ENCODE results near the gene WNT3A. TPM values are rescaled to one million over a fixed set of nuclear protein-coding genes. Genes with fewer than 3 reads are reported as not detected.

Gene WNT3A
- total RNA-seq, 2 experiments from 2014 or later, result 0.08 to 0.14 TPM

GRCh38 chr1:228032041-228032440 is 25.2 kb downstream of the WNT3A start:
- no peak overlapping the region for H3K4me3 ChIP-seq (ENCODE audit: low read length)
- Mint-ChIP-seq H3K4me3 (no peak overlapping the region), H3K27ac (no peak overlapping the region), H3K4me1 (ENCODE audit: low read depth) (no peaks in the 10 kb centered on the region), H3K27me3 (peaks cover 51% of the 10 kb centered on the region), H3K9me3 (no peaks in the 10 kb centered on the region), H3K36me3 (ENCODE audit: low read depth) (no peaks in the 10 kb centered on the region)
- peaks cover 21 to 22% of the 10 kb centered on the region in 2 experiments for H3K27me3 ChIP-seq (ENCODE audit: control insufficient read depth in 1 of 2, insufficient read depth in 2 of 2, low read length in 2 of 2)
- ATAC-seq (ENCODE audit: poor library complexity) (no peak), DNase-seq (peak in 2 of 14 experiments; percentile 3 to 10)
- H3K9me3 ChIP-seq (ENCODE audit: control insufficient read depth in 1 of 2, insufficient read depth in 1 of 2, low read length in 2 of 2), result peaks cover 0 to 7% of the 10 kb centered on the region in 2 experiments
- no peak overlapping the region for H3K27ac ChIP-seq (ENCODE audit: low read depth in 1 of 2, low read length in 2 of 2)
- ChIA-PET POLR2A (no interaction called here), CTCF (no interaction called here)
- no peaks in the 10 kb centered on the region for H3K4me1 ChIP-seq (ENCODE audit: insufficient read depth, low read length)
- no peak for TF ChIP-seq CTCF (IDR thresholded peaks at IDR 0.05)
- H3K36me3 ChIP-seq (ENCODE audit: insufficient read depth, low read length), result no peaks in the 10 kb centered on the region
- intact Hi-C loops (cut with DNase I, micrococcal nuclease), result no loop called here

- Histone ChIP-seq H3K9me3 (ENCODE audit: control insufficient read depth in 1 of 2, insufficient read depth in 1 of 2, low read length in 2 of 2) (peaks cover 0 to 12% of the 10 kb centered on the region in 2 experiments), H3K27ac (ENCODE audit: low read depth in 1 of 2, low read length in 2 of 2) (no peak overlapping the region), H3K36me3 (ENCODE audit: insufficient read depth, low read length) (no peaks in the 10 kb centered on the region), H3K4me3 (ENCODE audit: low read length) (no peak overlapping the region), H3K27me3 (ENCODE audit: control insufficient read depth in 1 of 2, insufficient read depth in 2 of 2, low read length in 2 of 2) (peaks cover 31 to 33% of the 10 kb centered on the region in 2 experiments), H3K4me1 (ENCODE audit: insufficient read depth, low read length) (peaks cover 8% of the 10 kb centered on the region)
- TF ChIP-seq CTCF (IDR thresholded peaks at IDR 0.05), result no peak
- H3K9me3 Mint-ChIP-seq, result no peaks in the 10 kb centered on the region
- peaks cover 51% of the 10 kb centered on the region for H3K27me3 Mint-ChIP-seq
- no peak for ATAC-seq (ENCODE audit: poor library complexity)
- no peak for DNase-seq
- H3K4me3 Mint-ChIP-seq, result no peak overlapping the region
- H3K27ac Mint-ChIP-seq, result no peak overlapping the region
- H3K4me1 Mint-ChIP-seq (ENCODE audit: low read depth), result no peaks in the 10 kb centered on the region
- no peaks in the 10 kb centered on the region for H3K36me3 Mint-ChIP-seq (ENCODE audit: low read depth)
- POLR2A ChIA-PET, result no interaction called here
- CTCF ChIA-PET, result no interaction called here
- intact Hi-C loops (cut with DNase I, micrococcal nuclease), result no loop called here
Observed at GRCh38 chr1:228033376-228033775, 26.6 kb downstream of the WNT3A start.

- DNase-seq (peak in 2 of 14 experiments; percentile 2 to 7), ATAC-seq (ENCODE audit: poor library complexity) (no peak)
- H3K36me3 Mint-ChIP-seq (ENCODE audit: low read depth), result no peaks in the 10 kb centered on the region
- no peak overlapping the region for H3K4me3 Mint-ChIP-seq
- CTCF ChIA-PET, result no interaction called here
- H3K27me3 ChIP-seq (ENCODE audit: control insufficient read depth in 1 of 2, insufficient read depth in 2 of 2, low read length in 2 of 2), result peaks cover 44 to 45% of the 10 kb centered on the region in 2 experiments
- H3K27ac ChIP-seq (ENCODE audit: low read depth in 1 of 2, low read length in 2 of 2), result no peak overlapping the region
- peaks cover 66% of the 10 kb centered on the region for H3K27me3 Mint-ChIP-seq
- intact Hi-C loops (cut with DNase I, micrococcal nuclease), result no loop called here
- peaks cover 8% of the 10 kb centered on the region for H3K4me1 ChIP-seq (ENCODE audit: insufficient read depth, low read length)
- H3K36me3 ChIP-seq (ENCODE audit: insufficient read depth, low read length), result no peaks in the 10 kb centered on the region
- H3K9me3 ChIP-seq (ENCODE audit: control insufficient read depth in 1 of 2, insufficient read depth in 1 of 2, low read length in 2 of 2), result peaks cover 0 to 21% of the 10 kb centered on the region in 2 experiments
- H3K4me1 Mint-ChIP-seq (ENCODE audit: low read depth), result no peaks in the 10 kb centered on the region
- POLR2A ChIA-PET, result no interaction called here
- no peak for TF ChIP-seq CTCF (IDR thresholded peaks at IDR 0.05)
- H3K9me3 Mint-ChIP-seq, result no peaks in the 10 kb centered on the region
- H3K27ac Mint-ChIP-seq, result no peak overlapping the region
- H3K4me3 ChIP-seq (ENCODE audit: low read length), result no peak overlapping the region
Observed at GRCh38 chr1:228034954-228035837, 28.4 kb downstream of the WNT3A start.

All from CD4-positive, alpha-beta T cell (primary cell).